ENCODE measurements around the gene FAM169A.

- TF ChIP-seq EZH2 (IDR thresholded peaks at IDR 0.05), result no peak
- no peak for TF ChIP-seq POLR2AphosphoS5 (IDR thresholded peaks at IDR 0.05; ENCODE audit: borderline replicate concordance, low read depth, low read length)
Measured at GRCh38 chr5:74839229-74839628, 27.0 kb downstream of the FAM169A start.
